Hematopoietic multipotent progenitor cell treated with erythropoietin and hydrocortisone succinate and interleukin-3 and kit ligand, for 4 days (in vitro differentiated cells): Measurements from ENCODE around the gene OCA2.
"Not testable (repeated sequence)": the region's sequence is repeated elsewhere in the genome, so short reads cannot be mapped to it uniquely, and the experiment has no call there.

Experiments
- DNase-seq: peaks from one replicate; pipeline ENCODE4 v3.0.0-alpha.2; 2015

OCA2 gene

DNA sequence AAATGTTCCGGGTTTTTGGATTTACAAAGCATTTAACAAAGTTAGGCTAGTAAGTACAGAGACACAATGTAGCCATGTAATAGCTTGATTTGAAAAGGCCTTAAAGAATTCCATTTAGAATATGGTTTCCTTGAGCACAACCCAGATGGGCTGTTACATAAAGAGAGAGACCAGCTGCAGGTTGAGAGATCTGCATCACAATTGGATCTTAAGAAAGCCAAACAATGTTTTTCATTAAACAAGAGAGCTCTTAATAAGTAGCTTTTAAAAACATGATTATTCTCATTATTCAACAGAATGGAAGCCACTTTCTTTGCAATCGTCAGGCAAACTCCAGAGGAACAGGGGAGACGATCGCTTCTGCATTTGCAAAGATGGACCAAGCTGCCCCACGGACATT is 300.3 kb downstream of the OCA2 start:
- DNase-seq: no peak

DNA sequence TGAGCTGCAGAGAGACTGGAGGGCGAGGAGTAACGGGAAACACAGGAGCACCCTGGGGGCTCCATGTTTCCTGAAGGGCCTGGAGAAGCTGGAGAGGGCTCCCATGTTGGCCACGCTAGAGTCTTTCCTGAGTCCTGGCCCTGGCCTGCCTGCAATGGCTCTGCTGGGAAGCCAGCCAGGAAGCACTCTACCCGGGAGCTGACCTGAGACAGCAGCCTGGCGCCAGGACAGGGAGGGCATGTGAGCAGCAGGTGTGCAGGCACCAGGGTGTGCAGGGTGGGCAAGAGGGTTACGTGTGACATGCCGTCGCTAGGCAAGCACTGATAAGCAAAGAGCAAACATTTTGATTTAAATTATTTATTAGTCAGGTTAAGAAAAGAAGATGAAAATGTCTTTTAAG is 301.4 kb downstream of the OCA2 start:
- DNase-seq: no peak

DNA sequence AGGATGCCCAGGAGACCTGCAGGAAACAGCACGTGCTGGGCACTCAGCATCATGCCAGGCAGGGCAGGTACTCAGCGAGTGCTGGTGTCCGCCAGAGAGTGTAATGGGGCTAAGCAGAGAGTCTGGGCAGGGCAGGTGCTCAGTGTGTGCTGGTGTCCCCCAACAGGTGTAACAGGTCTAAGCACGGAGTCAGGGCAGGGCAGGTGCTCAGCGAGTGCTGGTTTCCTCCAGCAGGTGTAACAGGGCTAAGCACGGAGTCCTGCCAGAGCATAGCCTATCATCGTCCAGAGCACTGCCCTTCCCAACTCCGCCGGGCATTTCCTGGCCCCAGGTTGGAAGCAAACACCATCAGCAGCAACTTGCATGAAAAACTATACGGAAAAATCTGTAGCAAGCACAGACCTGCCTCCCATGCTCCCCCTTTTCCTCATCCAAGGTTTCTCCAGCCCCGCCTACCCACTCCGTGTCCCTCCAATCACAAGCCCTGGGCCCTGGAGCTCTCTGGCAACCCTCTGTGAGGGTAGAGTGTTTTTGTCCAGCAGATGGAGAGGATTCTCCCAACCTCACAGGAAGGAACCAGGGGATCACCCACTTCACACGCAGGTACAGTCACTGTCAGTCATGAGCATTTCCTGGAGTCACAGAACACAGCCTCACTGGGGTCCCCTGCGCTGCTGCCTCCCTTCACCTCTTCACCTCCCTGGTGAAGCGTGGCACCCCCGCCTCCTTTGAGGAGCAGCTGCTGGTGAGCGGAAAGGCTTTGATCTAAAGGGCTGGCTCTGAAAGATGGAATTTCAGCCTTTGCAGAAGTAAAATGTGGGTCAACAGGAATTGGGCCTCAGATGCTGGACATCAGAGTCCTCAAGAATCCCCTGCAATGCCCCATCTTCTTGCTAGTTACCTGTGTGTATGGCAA is 302.5 kb downstream of the OCA2 start:
- no peak for DNase-seq

DNA sequence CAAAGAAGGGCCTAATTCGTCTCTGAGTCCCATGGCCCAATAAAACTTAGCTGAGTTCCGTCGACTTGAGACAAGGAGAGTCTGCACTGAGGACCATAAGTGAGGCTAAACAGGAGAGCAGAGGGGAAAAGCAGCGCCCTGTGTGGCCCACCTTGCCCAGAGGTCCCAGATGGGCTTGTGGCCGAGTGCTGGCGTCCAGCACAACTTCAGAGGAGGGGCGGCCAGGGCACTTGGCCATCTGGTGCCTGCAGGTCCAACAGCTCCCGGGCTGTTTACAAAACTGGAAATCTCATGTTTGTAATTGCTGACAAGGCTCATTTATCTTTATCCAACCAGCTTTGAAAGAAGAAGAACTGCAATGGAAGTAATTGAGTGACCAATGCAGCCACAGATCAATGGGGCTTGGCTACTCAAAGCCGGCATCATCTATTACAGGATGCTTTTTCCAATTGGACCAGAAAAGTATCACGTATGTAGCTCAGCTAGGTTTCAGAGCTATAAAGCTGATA is 306.3 kb downstream of the OCA2 start:
- no peak for DNase-seq

DNA sequence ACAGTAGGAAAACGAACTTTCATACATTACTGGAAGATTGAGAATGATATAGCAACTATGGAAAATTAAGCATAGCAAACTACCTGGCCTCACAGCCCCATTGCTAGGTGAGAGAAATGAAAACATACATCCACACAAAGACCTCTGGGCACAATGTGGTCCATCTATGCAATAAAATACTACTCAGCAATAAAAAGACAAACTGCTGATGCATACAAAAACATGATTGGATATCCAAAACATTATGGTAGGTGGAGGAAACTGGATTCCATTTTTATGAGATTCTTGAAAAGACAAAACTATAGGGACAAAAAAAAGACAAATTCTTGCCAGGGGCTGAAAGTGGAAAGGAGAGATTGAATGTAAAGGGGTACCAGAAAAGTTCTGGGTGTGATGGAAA is 308.8 kb downstream of the OCA2 start:
- no peak for DNase-seq

DNA sequence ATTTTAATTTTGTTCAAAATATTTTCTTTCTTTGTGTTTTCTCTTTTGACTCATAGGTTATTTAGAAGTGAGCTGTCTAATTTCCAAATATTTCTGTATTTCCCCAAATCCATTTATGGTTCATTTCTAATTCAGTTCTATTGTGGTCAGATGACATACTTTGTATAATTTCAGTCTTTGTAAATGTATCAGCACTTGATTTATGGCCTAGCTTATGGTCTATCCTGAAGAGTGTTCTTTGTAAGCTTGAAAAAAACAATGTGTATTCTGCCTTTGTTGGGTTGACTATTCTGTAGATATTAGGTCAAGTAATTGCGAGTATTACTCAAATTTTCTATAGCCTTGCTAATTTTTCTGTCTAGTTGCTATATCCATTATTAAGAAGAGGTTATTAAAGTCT is 311.2 kb downstream of the OCA2 start:
- DNase-seq: no peak

DNA sequence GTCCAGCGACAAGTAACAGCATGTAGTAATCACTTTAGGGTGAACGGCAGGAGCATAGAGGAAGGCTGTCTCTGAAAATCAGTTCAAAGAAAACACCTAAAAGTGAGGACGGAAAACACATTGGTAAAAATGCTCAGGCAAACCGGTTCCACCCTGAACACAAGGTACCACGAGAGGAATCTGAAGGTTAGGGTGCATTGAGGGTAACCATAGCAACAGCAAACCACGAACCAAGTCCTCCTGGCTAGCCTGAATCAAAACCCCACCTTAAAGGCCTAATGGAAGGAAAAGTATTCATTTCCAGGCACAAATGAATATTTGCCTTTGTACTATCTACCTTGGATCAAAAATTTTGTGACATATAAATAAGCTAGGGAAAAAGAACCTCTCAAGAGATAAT is 315.0 kb downstream of the OCA2 start:
- no peak for DNase-seq

DNA sequence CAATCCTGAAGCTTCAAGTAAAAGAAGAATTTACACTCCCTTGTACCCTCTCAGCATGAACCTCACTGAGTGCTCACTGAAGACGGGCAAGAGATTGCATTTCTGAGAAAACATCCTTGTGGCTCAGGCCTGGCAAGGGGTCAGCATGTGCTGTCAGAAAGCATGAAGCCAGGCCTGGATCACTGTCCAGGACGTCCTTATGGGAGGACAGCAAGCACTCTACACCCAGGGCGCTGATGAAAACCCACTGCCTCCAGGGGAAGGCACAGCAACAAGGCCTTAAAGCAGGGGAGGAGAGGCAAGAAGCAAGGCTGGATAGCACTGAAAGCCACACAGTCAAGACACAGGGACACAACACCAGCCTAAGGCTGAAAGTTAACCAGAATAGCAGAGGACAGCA is 315.4 kb downstream of the OCA2 start:
- no peak for DNase-seq

DNA sequence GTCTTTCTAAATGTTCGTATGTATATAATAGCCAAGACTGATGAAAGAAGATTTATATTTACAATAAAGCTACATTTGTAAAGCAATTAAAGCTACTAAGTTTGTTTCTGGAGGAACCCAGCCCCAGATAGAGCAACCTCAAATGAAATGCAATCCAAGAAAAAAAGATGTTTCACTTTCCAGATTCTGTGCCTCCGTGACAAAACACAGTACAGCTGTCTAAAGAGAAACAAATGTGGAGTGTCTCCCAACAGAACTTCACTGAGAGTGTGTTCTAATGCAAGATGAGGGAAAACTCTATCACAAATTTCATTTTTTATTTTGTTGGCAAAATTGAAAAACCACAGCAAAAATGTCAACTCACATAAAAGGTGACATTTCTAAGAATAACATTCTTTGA is 317.0 kb downstream of the OCA2 start:
- DNase-seq: no peak

DNA sequence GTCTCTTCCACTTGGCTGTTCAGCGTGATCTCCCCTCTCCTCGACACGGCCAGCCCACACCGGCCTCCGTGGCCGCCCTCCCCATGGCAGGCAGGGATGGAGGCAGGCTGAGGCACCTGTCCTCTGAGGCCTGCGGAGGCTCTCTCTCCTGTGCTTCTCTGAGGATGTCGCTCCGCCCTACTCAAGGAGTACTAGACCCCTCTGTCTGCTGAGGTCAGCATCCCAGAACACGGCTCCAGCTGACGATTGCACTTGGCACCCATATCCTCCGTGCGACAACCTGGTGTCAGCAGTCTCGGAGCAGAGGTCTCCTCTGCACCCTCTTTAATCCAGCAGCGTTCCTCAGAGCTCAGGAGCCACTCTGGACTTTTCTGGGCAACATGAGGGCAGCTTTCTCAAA is 322.6 kb downstream of the OCA2 start:
- no peak for DNase-seq

DNA sequence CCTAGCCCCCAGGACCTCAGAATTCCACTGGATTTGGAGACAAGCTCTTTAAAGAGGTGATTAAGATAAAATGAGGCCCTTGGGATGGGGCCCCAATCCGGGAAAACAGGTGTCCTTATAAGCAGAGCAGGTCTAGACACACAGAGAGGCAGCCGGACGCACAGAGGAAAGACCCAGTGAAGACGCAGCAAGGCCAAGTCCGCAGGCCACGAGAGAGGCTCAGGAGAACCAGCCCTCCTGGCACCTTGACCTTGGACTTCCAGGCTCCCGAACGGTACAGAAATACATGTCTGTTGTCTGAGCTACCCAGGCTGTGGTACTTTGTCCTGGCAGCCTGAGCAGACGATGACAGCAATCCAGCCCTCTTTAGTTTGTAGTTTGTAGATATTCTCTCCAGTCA is 324.5 kb downstream of the OCA2 start:
- no peak for DNase-seq

DNA sequence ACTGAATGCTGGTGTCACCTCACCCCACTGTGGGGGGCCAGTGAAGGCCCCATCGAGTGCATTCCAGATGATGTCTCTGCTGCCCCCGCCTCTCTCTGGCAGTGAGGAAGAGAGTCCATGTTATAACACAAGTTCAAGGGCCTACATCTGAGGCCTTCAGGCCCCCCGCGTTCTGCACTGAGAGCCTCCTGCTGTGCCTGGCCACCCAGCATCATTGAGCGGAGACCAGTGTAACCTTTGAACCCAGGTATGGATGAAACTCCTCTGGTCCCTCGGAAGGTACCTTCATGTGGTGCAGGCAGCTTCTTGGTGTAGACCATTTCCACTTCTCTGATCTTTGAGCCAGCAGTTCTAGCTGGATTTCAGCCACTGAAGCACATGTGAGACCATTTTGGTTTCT is 324.9 kb downstream of the OCA2 start:
- DNase-seq: no peak

DNA sequence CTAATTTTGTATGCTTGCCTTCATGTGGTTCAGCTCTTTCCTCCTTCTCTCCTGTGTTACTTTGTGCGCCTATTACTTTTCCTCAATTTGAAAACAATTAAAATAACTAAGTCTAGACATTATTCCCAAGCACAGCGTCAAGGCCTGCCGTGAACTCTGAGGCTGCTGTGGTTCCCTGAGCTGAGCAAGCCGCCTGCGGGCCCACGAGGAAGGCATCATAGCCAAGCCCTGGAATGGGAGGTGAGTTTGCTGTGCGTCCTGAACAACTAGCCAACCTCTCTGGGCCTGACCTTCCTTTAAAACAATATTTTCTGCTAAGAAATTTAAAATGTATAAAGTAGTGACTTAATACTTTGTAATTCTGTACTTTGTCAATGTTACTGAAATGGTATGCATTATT is 327.2 kb downstream of the OCA2 start:
- no peak for DNase-seq

DNA sequence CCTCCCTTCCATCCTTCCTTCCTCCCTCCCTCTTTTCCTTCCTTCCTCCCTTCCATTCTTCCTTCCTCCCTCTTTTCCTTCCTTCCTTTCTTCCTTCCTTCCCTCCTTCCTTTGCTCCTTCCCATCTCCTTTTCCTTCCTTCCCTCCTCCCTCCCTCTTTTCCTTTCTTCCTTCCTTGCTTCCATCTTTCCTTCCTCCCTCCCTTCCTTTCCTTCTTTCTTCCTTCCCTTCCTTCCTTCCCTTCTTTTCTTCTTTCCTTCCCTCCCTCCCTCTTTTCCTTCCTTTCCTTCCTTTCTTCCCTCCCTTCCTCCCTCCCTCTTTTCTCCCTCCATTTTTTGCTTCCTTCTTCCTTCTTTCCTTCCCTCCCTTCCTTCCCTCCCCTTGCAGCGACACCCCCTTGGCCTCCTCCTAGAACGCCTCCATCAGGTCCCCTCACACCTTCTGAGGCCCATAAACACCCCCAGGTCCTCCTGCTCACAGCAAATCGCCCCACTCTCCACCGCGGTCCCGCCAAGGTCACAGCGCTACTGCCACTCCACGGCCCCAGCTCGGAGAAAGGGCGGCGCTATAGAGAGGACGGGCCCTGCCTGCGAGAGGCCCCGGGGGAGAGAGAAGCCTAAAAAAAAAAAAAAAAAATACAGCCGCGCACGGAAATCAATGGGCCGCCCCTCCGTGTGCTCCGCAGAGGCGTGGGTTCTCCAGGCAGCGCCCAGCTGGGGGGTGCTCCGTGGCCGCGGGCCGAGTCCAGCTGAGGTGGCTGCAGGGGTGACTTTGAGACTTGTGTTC is 328.2 kb downstream of the OCA2 start:
- DNase-seq: no peak

DNA sequence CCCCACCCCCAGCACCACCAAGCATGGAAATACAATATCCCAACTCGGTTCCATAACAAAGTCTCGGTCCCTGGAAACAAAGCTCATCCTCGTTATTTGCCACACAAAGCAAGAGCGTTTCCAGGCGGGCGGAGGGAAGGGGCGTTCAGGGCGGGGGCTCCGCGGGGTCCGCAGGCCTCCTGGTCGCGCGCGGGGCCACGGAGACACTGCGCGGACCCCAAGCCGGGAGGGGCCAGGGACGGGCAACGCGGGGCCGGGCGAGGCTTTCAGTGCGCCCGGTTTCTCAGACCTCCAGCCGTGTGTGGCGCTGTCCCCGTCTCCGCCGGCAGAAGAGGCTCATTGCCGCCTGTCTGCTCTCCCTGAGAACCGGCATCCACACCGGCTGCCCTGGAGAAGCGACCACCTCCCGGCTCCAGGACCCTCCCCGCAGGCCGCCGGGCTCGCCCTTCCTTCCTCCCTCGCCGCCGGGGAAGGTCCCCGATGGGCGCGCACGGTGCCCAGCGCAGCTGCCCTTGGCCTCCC is 329.0 kb downstream of the OCA2 start:
- DNase-seq: no peak

DNA sequence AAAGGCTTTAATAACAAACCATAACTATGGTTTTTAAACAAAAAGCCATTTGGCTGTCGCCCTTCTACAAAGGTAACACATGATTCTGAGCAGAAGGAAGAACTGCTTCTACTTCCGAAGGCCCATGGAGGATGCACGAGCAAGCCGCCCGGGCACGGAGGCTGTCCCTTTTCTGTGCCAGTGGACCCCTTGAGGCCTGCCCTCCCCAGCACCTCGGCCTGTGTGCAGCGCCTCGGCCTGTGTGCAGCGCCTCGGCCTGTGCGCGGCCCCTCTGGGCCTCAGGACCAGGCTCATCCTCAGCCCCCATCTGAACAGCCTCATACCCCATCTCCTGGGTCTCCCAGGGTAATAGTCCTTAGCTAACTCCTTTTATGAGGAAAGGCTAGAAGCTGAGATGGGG is 329.5 kb downstream of the OCA2 start:
- DNase-seq: no peak

DNA sequence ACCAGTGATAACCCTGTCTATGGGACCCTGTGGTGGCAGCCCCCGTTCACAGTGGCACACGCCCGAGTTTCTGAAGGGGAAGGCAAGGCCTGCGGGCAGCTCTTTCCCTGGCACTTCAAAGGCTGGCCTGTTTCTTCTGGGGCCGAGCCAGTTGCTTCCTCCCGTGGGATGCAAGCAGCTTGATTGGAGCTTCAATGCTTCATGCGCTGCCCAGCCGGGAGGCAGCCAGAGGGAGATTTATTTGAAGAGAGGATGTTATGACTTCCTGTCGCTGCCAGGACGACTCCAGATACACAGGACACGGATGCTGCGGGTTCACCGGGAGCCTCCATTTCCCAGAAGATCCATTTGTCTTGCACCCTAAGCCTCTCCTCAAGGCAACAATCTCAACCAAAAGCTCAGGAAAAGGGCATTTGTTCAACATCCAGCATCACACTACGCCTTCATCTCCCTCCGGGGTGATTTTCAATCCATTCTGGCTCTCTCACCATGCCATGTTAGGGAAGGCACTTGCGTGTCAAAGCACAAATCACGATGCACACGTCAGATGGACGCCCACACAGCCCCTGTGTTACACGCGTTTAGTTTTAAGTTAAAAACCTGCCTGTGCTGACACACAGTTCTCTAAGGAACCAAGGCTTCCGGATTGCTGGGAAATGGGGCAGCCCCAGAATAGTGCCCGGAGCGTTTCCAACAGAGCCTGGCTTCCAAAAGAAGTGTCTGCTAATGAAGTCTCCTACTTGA is 330.2 kb downstream of the OCA2 start:
- no peak for DNase-seq

DNA sequence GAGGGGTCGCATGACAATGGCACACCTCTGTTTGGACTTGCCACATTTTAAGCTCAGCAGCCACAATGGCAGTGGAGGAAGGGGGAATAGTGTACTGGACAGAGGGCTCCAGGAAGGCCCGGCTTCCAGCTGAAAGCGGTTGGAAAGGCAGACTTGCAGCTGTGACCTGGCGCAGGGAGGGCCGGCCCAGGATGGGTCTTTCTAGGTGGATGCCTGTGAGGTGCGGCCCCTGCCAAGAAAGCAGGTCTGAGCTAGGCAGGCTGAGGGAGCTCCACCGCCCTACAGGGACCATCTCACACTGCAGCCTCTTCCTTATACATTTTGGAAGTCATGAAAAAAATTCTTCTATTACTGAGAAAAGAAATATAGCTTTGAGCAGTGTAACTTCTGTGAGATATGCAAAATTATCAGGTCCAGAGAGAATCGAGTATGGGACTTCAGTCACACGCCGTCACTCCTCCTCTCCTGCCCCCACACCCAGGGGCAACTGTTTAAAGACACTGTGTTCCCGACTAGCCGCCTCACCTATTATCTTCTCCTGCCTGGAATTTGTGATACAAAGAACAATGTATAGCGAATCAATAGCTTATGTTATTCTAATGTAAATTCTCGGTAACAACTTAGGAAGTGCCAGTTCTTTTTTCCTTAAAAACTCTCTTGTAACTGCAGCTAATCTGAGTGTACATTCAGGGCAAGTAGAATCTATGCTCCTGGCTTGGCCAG is 331.0 kb downstream of the OCA2 start:
- no peak for DNase-seq

DNA sequence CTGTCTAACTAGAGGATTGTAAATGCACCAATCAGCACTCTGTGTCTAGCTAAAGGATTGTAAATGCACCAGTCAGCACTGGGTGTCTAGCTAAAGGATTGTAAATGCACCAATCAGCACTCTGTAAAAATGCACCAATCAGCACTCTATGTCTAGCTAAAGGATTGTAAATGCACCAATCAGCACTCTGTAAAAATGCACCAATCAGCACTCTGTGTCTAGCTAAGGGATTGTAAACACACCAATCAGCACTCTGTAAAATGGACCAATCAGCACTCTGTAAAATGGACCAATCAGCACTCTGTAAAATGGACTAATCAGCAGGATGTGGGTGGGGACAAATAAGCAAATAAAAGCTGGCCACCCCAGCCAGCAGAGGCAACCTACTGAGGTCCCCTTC is 331.7 kb downstream of the OCA2 start:
- not testable (repeated sequence) for DNase-seq

DNA sequence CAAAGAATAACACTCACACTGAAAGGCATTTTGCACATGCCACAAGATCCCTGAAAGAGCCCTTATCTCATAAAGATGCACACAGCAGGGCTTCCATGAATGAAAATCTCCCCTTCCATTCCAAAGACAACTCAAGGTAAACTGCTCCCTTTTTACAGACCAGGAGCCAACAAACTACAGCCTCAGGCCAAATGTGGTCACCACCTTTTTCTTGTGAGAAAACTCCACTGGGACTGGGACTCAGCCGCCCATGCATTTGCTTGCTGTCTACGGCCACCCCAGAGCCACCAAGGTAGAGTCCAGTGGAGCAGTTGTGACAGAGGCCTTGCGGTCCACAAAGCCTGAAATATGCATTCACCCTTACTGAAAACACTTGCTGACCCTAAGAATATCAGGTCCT is 334.8 kb downstream of the OCA2 start:
- no peak for DNase-seq

DNA sequence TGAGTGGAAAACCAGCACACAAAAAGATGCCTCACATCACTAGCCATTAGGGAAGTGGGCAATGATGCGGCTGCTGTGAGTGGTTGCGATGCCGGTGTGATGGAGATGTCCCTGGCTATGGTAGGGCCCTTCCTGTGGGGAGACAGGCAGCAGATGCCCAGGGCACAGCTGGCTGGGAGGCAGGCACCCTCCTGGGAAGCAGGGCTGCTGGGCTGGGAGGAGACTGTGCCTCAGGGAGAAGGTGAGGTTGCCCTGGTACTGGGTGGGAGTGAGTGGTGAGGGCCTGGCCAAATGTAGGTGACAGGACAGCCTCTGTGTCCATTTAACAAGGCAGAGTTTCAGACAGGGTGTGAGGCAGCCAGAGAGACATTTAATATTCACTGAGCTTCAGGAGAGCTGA is 335.6 kb downstream of the OCA2 start:
- no peak for DNase-seq

DNA sequence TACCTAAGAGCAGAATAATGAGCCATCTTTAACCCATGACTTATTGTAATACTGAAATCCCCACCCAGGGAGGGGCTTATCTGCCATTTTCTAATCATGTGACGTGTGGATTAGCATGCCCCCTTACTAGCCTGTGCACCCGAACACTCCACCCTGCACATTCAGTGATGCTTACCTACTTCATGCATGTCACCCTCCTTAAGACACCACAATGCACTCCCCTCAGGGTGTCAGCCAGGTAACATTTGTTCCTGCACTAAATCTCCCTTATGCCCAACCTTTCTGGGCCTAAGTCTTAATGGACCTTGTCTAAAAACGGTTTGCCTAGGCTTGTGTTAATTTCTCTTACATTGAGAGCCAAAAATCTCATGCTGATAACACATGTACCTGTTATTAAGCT is 336.6 kb downstream of the OCA2 start:
- no peak for DNase-seq
